LNCaP clone FGC (cell line): ENCODE measurements around the gene ADGRA3.
A peak's percentile ranks its signal among the peaks of the same experiment; 100 is the strongest.

Source experiments
- DNase-seq: peaks from one replicate; pipeline ENCODE4 v3.0.0-alpha.2; 2011; ENCODE audit warnings: low read depth
- H3K4me3 ChIP-seq: 2 replicates; pipeline ENCODE4 v1.5.1; 2011; ENCODE audit warnings: mild to moderate bottlenecking, low read depth, low read length, control low read depth
- TF ChIP-seq, protein P1 (sequence below): IDR thresholded peaks from 2 replicates; pipeline ENCODE4 v1.5.1; 2012; ENCODE audit warnings: mild to moderate bottlenecking; ENCODE audit not compliant: control insufficient read depth, insufficient read depth; ENCODE audit errors: extremely low read depth

The ADGRA3 gene

DNA sequence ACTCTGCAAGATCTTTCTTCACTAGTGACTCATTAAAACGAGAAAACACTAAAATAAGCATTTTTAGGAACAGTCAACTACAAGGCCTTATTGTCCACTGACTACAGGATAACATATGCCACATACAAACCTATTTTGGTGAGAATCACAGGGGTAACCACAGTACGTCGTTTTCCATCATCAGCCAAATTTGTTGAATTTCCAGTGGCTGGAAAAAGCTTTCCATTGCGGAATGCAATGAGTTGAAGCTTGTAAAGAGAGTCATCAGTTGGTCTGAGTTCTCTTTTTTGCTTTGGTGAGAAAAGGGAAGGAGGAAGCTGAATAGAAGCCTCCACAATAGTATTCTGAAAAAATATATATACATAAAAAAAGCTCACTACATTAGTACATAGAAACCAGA lies 102.4 kb downstream of the ADGRA3 start:
- DNase-seq = no peak

DNA sequence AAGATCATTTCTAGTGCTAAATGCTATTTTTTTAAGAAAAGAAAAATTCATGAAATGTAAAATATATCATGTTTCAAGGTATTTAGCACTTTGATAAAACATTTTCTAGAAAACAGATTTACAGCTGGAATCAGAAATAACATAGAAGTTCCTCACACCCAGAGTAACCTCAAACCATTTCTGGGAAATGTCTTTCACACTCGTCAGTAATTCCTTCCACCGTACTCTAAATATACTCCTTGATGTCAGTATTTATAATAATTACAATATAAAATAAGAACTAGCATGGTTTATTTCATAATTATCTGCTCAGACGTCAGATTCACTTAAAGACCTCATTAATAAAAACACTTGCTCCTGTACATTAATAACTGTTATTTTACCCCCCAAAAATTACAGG lies 103.9 kb downstream of the ADGRA3 start:
- no peak overlapping the region for H3K4me3 ChIP-seq
- DNase-seq = no peak
- TF ChIP-seq, protein P1, sequence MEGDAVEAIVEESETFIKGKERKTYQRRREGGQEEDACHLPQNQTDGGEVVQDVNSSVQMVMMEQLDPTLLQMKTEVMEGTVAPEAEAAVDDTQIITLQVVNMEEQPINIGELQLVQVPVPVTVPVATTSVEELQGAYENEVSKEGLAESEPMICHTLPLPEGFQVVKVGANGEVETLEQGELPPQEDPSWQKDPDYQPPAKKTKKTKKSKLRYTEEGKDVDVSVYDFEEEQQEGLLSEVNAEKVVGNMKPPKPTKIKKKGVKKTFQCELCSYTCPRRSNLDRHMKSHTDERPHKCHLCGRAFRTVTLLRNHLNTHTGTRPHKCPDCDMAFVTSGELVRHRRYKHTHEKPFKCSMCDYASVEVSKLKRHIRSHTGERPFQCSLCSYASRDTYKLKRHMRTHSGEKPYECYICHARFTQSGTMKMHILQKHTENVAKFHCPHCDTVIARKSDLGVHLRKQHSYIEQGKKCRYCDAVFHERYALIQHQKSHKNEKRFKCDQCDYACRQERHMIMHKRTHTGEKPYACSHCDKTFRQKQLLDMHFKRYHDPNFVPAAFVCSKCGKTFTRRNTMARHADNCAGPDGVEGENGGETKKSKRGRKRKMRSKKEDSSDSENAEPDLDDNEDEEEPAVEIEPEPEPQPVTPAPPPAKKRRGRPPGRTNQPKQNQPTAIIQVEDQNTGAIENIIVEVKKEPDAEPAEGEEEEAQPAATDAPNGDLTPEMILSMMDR = no peak

More for the DNA sequence above, 102.4 kb downstream of the ADGRA3 start:
- TF ChIP-seq, protein P1 = no peak
- no peak overlapping the region for H3K4me3 ChIP-seq

DNA sequence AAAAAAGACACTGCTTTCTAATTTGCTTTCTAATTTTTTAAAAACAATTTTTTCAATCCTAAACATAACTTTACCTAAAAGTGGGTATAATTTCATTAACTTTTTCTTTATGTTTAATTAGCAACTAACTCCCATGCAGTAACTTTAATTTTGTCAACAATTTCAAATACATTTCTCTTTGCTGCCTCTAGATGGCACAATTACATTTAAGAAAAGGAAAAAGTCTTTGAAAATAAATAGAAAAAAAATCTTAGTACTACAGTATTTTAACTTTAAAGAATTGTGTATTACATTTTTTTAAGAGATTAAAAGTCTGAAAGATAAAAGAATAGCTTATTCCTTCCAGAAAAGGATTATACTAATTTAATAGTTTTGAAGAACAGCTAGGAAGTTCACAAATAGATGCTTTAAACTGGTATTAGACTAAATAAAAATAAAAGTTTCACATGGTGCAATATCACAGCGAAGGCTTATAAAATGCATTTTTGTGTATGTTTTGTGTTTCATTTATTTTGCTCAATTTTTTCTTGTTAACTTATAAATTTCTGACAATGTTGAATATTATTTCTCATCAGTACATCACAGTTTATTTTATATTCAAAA lies 105.1 kb downstream of the ADGRA3 start:
- DNase-seq = no peak
- TF ChIP-seq, protein P1 = peak; percentile 46
- H3K4me3 ChIP-seq = no peak overlapping the region

DNA sequence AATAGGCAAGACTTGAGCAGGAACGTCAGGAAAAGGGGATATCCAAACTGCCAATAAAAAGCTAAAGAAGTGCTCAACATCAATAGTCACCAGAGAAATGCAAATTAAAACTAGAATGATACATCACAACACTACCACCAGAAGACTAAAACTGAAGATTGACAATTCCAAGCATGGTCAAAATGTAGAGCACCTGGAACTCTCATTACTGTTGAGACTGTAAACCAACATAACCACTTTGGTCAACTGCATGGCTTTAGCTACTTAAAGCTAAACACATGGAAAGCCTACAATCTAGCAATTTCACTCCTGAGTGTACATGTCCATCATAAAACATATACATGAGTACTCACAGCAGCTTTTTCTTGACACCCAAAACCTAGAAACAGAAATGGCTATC lies 107.4 kb downstream of the ADGRA3 start:
- TF ChIP-seq, protein P1 = no peak
- DNase-seq = no peak
- H3K4me3 ChIP-seq = no peak overlapping the region

DNA sequence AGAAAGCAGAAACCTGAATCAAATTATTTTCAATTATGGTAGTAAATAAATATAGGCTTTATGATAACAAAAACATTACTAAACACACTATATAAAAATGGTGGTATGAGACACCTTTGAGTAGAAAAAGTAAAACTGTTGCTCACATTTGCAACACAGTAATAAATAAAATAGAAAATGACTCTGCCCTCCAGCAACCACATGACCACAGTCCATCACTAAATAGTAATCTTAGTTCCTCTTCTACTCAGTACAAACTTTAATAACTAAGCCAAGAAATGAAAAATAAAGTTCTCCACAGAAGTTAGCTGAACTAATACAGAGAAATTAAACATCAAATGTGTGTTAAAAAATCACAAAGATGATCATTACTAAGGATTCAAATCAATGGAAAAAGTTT lies 108.5 kb downstream of the ADGRA3 start:
- TF ChIP-seq, protein P1 = no peak
- no peak overlapping the region for H3K4me3 ChIP-seq
- no peak for DNase-seq

DNA sequence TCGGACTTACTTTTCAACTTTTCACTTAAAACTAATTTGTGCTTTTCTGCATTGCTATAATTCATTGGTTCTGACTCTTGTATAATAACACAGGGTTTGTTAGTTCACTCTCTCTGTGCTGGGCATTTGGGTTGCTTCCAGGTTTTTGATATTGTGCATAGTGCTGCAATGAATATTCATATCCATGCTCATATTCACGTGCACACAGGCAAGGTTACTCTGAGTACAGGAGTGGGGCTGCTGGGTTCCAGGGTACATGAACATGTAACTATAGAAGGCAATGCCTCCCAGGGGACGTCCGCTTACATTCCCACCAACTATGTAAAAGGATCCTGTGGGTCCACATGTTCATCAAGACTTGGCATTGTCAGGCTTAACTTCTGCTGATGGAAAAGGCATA lies 117.2 kb downstream of the ADGRA3 start:
- TF ChIP-seq, protein P1 = no peak
- DNase-seq = no peak
- H3K4me3 ChIP-seq = no peak overlapping the region

DNA sequence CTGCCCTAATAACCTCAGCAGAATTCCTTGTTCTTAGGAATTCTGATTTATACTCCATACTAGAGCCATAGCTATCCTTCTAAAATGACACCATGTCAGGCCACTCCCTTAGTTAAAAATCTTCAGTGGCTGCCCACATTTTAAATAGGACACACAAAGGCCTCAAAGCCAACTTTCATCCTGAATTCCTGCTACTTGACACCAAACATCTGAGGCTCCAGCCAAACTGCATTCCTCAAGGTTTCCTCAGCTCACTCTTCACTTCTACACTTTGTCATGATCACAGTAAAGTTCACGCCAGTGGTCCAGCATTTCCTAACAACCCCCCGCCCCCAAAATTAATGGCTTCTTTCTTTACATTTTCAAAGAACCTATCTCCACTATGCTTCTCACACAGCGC lies 124.3 kb downstream of the ADGRA3 start:
- no peak for DNase-seq
- H3K4me3 ChIP-seq = no peak overlapping the region
- TF ChIP-seq, protein P1 = no peak
